Stimulated activated CD8-positive, alpha-beta memory T cell treated with anti-CD3 and anti-CD28 coated beads, Interleukin-4, amount 100 ng/mL, for 24 hours (primary cell): ENCODE measurements around the gene MAP4K4.

ENCODE experiments used
- DNase-seq: peaks from one replicate; pipeline ENCODE4 v3.0.0-alpha.2; 2020; ENCODE audit warnings: low read depth

MAP4K4 gene

GRCh38 chr2:101723371-101724124, 26.0 kb downstream of the MAP4K4 start:
- DNase-seq = no peak

GRCh38 chr2:101724125-101724474, 26.6 kb downstream of the MAP4K4 start:
- no peak for DNase-seq

GRCh38 chr2:101725038-101725437, 27.5 kb downstream of the MAP4K4 start:
- no peak for DNase-seq

- no peak for DNase-seq
Observed at GRCh38 chr2:101725515-101726192, 28.1 kb downstream of the MAP4K4 start.

GRCh38 chr2:101728865-101729264, 31.4 kb downstream of the MAP4K4 start:
- DNase-seq = no peak

GRCh38 chr2:101729521-101730190, 32.1 kb downstream of the MAP4K4 start:
- DNase-seq = no peak

- DNase-seq = no peak
Observed at GRCh38 chr2:101731221-101732054, 33.9 kb downstream of the MAP4K4 start.

- no peak for DNase-seq
Observed at GRCh38 chr2:101732199-101732598, 34.7 kb downstream of the MAP4K4 start.

- DNase-seq = no peak
Observed at GRCh38 chr2:101732773-101733256, 35.3 kb downstream of the MAP4K4 start.

GRCh38 chr2:101733257-101733993, 35.9 kb downstream of the MAP4K4 start:
- no peak for DNase-seq

GRCh38 chr2:101734505-101735165, 37.1 kb downstream of the MAP4K4 start:
- no peak for DNase-seq

GRCh38 chr2:101735166-101735533, 37.6 kb downstream of the MAP4K4 start:
- no peak for DNase-seq

- no peak for DNase-seq
Observed at GRCh38 chr2:101736233-101736632, 38.7 kb downstream of the MAP4K4 start.

- no peak for DNase-seq
Observed at GRCh38 chr2:101736861-101737291, 39.4 kb downstream of the MAP4K4 start.

GRCh38 chr2:101737478-101738255, 40.2 kb downstream of the MAP4K4 start:
- no peak for DNase-seq

- no peak for DNase-seq
Observed at GRCh38 chr2:101738649-101739048, 41.1 kb downstream of the MAP4K4 start.

GRCh38 chr2:101740555-101740964, 43.1 kb downstream of the MAP4K4 start:
- DNase-seq = no peak

GRCh38 chr2:101741775-101742520, 44.4 kb downstream of the MAP4K4 start:
- DNase-seq = no peak

- DNase-seq = no peak
Observed at GRCh38 chr2:101742547-101742946, 45.0 kb downstream of the MAP4K4 start.
